Keratinocyte (primary cell): ENCODE data around the gene ALPI. TPM values are rescaled to one million over a fixed set of nuclear protein-coding genes. Genes with fewer than 3 reads are reported as not detected.

Source experiments
- DNase-seq: peaks from one replicate; pipeline ENCODE4 v3.0.0-alpha.2; 2011; ENCODE audit warnings: low read depth, missing footprints, low spot score
- FAIRE-seq: peaks from 2 replicates; lab custom pipeline; 2011; peaks lifted over from hg19 to GRCh38; lab: Jason Lieb, UNC
- H2AFZ ChIP-seq: 2 replicates; pipeline ENCODE4 v1.6.0; 2012; ENCODE audit warnings: low read length, control low read depth, inconsistent platforms; ENCODE audit not compliant: control insufficient read depth
- H3K27ac ChIP-seq: 2 replicates; pipeline ENCODE4 v1.5.1; 2011; ENCODE audit warnings: low read length; ENCODE audit not compliant: control insufficient read depth, insufficient read depth
- H3K27me3 ChIP-seq: 3 replicates; pipeline ENCODE4 v1.6.0; 2011; ENCODE audit warnings: low read length; ENCODE audit not compliant: control insufficient read depth, insufficient read depth; ENCODE audit errors: extremely low read depth
- H3K36me3 ChIP-seq, 2 experiments: 2 replicates in 1 of 2; 3 replicates in 1 of 2; pipeline ENCODE4 v1.5.1; 2011; ENCODE audit warnings: low read length in 2 of 2, mild to moderate bottlenecking in 1 of 2; ENCODE audit not compliant: control insufficient read depth in 2 of 2, insufficient read depth in 2 of 2; ENCODE audit errors: extremely low read depth in 1 of 2
- H3K4me1 ChIP-seq: 3 replicates; pipeline ENCODE4 v1.5.1; 2011; ENCODE audit warnings: low read length; ENCODE audit not compliant: control insufficient read depth, insufficient read depth; ENCODE audit errors: extremely low read depth
- H3K4me2 ChIP-seq: 3 replicates; pipeline ENCODE4 v1.6.0; 2011; ENCODE audit warnings: low read depth, low read length; ENCODE audit not compliant: control insufficient read depth, insufficient read depth; ENCODE audit errors: extremely low read depth
- H3K4me3 ChIP-seq, 3 experiments: fragments of 200-600 bp in 1 of 3; sonication (generic) in 1 of 3; 2 replicates in 2 of 3; 3 replicates in 1 of 3; pipeline ENCODE4 v1.5.1; 2011 to 2016; ENCODE audit warnings: low read length in 3 of 3, mild to moderate bottlenecking in 3 of 3, control low read depth in 2 of 3, inconsistent platforms in 1 of 3, low read depth in 1 of 3, mixed read lengths in 1 of 3, mixed run types in 1 of 3, moderate library complexity in 1 of 3; ENCODE audit not compliant: control insufficient read depth in 2 of 3, insufficient read depth in 2 of 3; ENCODE audit errors: extremely low read depth in 1 of 3
- H3K79me2 ChIP-seq: 2 replicates; pipeline ENCODE4 v1.6.0; 2012; ENCODE audit warnings: low read length; ENCODE audit not compliant: control insufficient read depth, insufficient read depth
- H3K9ac ChIP-seq: 3 replicates; pipeline ENCODE4 v1.6.0; 2011; ENCODE audit warnings: low read length; ENCODE audit not compliant: control insufficient read depth, insufficient read depth; ENCODE audit errors: extremely low read depth
- H3K9me1 ChIP-seq: 3 replicates; pipeline ENCODE4 v1.6.0; 2011; ENCODE audit warnings: low read length; ENCODE audit not compliant: control insufficient read depth, insufficient read depth; ENCODE audit errors: extremely low read depth
- H3K9me3 ChIP-seq: 2 replicates; pipeline ENCODE4 v1.5.1; 2012; ENCODE audit warnings: low read depth, low read length; ENCODE audit not compliant: control insufficient read depth
- H4K20me1 ChIP-seq: 3 replicates; pipeline ENCODE4 v1.6.0; 2011; ENCODE audit warnings: low read length; ENCODE audit not compliant: control insufficient read depth, insufficient read depth; ENCODE audit errors: extremely low read depth
- CTCF ChIP-seq, 3 experiments: IDR thresholded peaks in 1 of 3; conservative IDR thresholded peaks in 1 of 3; optimal IDR thresholded peaks in 1 of 3; 2 replicates in 2 of 3; 3 replicates in 1 of 3; pipeline versions ENCODE3 to v1.5.1; 2011; ENCODE audit warnings: low read length in 3 of 3, mild to moderate bottlenecking in 3 of 3, moderate library complexity in 2 of 3, control low read depth in 1 of 3, inconsistent platforms in 1 of 3; ENCODE audit not compliant: insufficient read depth in 2 of 3; ENCODE audit errors: extremely low read depth in 1 of 3
- EZH2 ChIP-seq: IDR thresholded peaks from one replicate; pipeline ENCODE4 v1.6.1; 2012; ENCODE audit warnings: inconsistent platforms, mild to moderate bottlenecking, low read length, moderate library complexity
- dilution Hi-C: fragments of 300-500 bp; cut with MboI; formaldehyde crosslinking; loops from one replicate; pipeline ENCODE4 v1.7.0; 2020; ENCODE audit warnings: low sequenced_read_pairs; ENCODE audit not compliant: extremely low pct_ligation_motif_present
- polyA plus RNA-seq, 5 experiments: library from polyadenylated mRNA; depleted of rRNA in 3 of 5; stranded (reverse) in 3 of 5; stranded (forward) in 1 of 5; unstranded in 1 of 5; fragments of >200 nt; gene quantifications; 1 replicate in 1 of 5; 2 replicates in 3 of 5; 3 replicates in 1 of 5; pipeline versions ENCODE4 v1.2.1 to v1.2.3, GENCODE V29; 2011 to 2012; ENCODE audit warnings: missing spikeins in 2 of 5, low read depth in 1 of 5, low replicate concordance in 1 of 5

Gene ALPI
- polyA plus RNA-seq, 1 donor (not counting 4 experiments of a cell fraction or from before 2014, with no cell fraction given) = not detected

GRCh38 chr2:232420463-232421188, 35.3 kb upstream of the ALPI start:
- peaks cover 9% of the 10 kb centered on the region for H3K4me1 ChIP-seq
- dilution Hi-C loops = no loop called here
- no peaks in the 10 kb centered on the region for H3K9me1 ChIP-seq
- H2AFZ ChIP-seq = no peak overlapping the region
- no peak overlapping the region for H3K27ac ChIP-seq
- H4K20me1 ChIP-seq = peaks cover 2% of the 10 kb centered on the region
- H3K4me2 ChIP-seq = peak overlapping the region; percentile 64
- DNase-seq (no peak), FAIRE-seq (no peak)
- no peaks in the 10 kb centered on the region for H3K36me3 ChIP-seq
- H3K9me3 ChIP-seq = peaks cover 2% of the 10 kb centered on the region
- no peak overlapping the region for H3K9ac ChIP-seq
- TF ChIP-seq EZH2 (peak; percentile 94), CTCF (optimal IDR thresholded peaks at IDR 0.05 in 1 of 3, IDR thresholded peaks at IDR 0.05 in 1 of 3, conservative IDR thresholded peaks at IDR 0.05 in 1 of 3; ENCODE audit: extremely low read depth in 1 of 3, insufficient read depth in 2 of 3, low read length in 3 of 3) (peak in 1 of 3 experiments; percentile 12)
- H3K79me2 ChIP-seq = no peaks in the 10 kb centered on the region
- peak overlapping the region; percentile 13 to 19 (median 14) for H3K4me3 ChIP-seq
- H3K27me3 ChIP-seq = peaks cover 55% of the 10 kb centered on the region

- Histone ChIP-seq H3K36me3 (no peaks in the 10 kb centered on the region), H2AFZ (no peak overlapping the region), H3K27ac (no peak overlapping the region), H3K4me2 (peak overlapping the region; percentile 64), H3K27me3 (peaks cover 53% of the 10 kb centered on the region), H3K4me1 (peaks cover 9% of the 10 kb centered on the region), H3K4me3 (peak overlapping the region in 2 of 3 experiments; percentile 6 to 19), H3K9ac (no peak overlapping the region), H3K9me3 (peaks cover 2% of the 10 kb centered on the region), H3K9me1 (no peaks in the 10 kb centered on the region), H4K20me1 (peaks cover 2% of the 10 kb centered on the region), H3K79me2 (no peaks in the 10 kb centered on the region)
- FAIRE-seq = no peak
- DNase-seq = no peak
- dilution Hi-C loops = no loop called here
- TF ChIP-seq CTCF (optimal IDR thresholded peaks at IDR 0.05 in 1 of 3, IDR thresholded peaks at IDR 0.05 in 1 of 3, conservative IDR thresholded peaks at IDR 0.05 in 1 of 3; ENCODE audit: extremely low read depth in 1 of 3, insufficient read depth in 2 of 3, low read length in 3 of 3) (no peak), EZH2 (peak; percentile 21)
These were observed 34.7 kb upstream of the ALPI start for GRCh38 chr2:232421189-232421785.
